Rectal smooth muscle tissue (tissue), 1 donor: ENCODE results near the gene KIAA0513.

ENCODE experiments used
- H3K27ac ChIP-seq: one replicate; pipeline ENCODE4 v1.7.0; 2013; ENCODE audit warnings: low read depth, low read length, inconsistent platforms
- H3K27me3 ChIP-seq: one replicate; pipeline ENCODE4 v1.7.0; 2013; ENCODE audit warnings: low read length; ENCODE audit not compliant: control insufficient read depth, insufficient read depth
- H3K36me3 ChIP-seq: one replicate; pipeline ENCODE4 v1.7.0; 2013; ENCODE audit warnings: low read length; ENCODE audit not compliant: control insufficient read depth, insufficient read depth
- H3K4me1 ChIP-seq: one replicate; pipeline ENCODE4 v1.7.0; 2013; ENCODE audit warnings: low read length; ENCODE audit not compliant: control insufficient read depth, insufficient read depth
- H3K4me3 ChIP-seq: one replicate; pipeline ENCODE4 v1.7.0; 2013; ENCODE audit warnings: low read length
- H3K9ac ChIP-seq: one replicate; pipeline ENCODE4 v1.7.0; 2013; ENCODE audit warnings: low read length

Gene KIAA0513, protein sequence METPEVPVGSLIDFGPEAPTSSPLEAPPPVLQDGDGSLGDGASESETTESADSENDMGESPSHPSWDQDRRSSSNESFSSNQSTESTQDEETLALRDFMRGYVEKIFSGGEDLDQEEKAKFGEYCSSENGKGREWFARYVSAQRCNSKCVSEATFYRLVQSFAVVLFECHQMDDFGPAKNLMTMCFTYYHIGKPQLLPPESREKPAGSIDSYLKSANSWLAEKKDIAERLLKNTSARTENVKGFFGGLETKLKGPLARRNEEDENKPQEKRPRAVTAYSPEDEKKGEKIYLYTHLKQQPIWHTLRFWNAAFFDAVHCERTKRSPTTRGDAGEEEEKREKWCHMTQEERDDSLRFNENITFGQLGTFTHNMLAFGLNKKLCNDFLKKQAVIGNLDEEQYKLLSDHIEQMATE

DNA sequence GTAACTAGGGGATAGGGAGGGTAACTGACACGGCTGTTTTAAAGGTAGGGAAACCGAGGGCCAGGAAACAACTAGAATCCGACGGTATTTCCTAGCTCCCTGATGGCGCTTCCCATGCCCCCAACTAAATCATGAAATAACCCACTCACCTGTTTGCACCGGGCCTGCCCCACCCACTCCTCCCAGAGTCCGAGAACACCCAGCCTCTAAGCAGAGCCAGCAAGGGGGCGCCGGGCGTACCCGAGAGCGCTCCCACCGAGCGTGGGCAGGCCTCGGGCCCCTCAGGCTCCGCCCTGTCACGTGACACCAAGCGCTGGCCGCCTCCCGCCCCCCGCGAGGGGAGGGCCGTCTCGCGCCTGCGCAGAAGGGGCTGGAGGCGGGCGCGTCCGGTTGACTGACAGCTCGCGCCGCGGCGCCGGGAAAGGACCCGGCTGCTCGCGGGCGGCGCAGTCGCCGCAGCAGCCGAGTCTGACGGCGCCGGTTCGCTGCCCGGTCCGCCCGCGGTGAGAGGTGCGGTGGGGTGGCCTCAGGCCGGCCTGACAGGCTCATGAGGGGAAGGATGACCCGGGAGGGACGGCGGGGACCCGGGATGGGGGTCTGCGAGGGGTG, at the start of gene KIAA0513:
TSS of gene KIAA0513 (plus strand) at position 447 of the 609 bp plus-strand sequence. CDS start 39,277 bp downstream, outside the sequence.
- peak within 1 kb of the TSS; percentile 90 for H3K27ac ChIP-seq
- peak within 1 kb of the TSS; percentile 90 for H3K4me3 ChIP-seq
- H3K4me1 ChIP-seq, result peaks cover 21% of the 10 kb centered on the region
- no peaks in the 10 kb centered on the region for H3K36me3 ChIP-seq
- no peaks in the 10 kb centered on the region for H3K27me3 ChIP-seq
- H3K9ac ChIP-seq, result peak within 1 kb of the TSS; percentile 94

DNA sequence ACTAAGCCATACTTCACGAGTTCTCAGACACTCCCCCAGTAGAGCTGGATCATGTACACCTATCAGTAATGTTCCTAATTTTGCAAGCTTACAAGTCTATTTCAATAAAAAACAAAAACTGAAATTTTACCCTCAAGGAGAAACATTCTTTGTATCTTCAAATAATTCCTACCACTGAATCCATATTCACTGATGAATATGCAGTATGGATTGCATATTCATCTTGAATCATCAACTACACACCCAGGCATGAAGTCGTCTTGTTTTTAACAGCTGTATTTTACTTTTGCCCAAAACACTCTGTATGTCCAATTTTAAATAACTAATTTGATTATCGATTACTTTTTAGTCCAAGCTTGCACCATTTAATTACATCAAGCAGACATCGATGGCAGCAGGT, 48.1 kb upstream of the KIAA0513 start:
- no peaks in the 10 kb centered on the region for H3K27me3 ChIP-seq
- H3K9ac ChIP-seq, result no peak overlapping the region
- H3K4me1 ChIP-seq, result peaks cover 12% of the 10 kb centered on the region
- peaks cover 32% of the 10 kb centered on the region for H3K36me3 ChIP-seq
- H3K27ac ChIP-seq, result no peak overlapping the region
- no peak overlapping the region for H3K4me3 ChIP-seq

DNA sequence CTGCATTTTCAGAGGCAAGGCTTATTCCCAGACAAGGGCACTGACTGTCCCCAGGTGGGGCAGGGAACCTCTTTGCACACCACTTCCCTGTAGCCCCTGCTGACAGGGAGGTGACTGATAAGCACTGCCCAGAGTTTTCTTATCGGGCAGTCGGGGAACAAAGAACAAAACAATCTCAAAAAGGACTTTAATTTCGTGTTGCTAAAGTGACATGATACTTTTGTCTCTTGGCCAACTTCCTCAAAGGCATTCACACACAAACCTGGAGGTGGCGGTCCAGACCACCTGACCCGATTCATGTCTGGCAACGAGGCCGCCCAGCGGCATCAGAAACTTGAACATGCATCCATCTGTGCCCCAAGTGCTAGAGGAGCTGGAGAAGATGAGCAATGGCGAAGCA, 45.2 kb upstream of the KIAA0513 start:
- peaks cover 17% of the 10 kb centered on the region for H3K36me3 ChIP-seq
- peaks cover 5% of the 10 kb centered on the region for H3K4me1 ChIP-seq
- H3K4me3 ChIP-seq, result no peak overlapping the region
- H3K27me3 ChIP-seq, result no peaks in the 10 kb centered on the region
- no peak overlapping the region for H3K27ac ChIP-seq
- no peak overlapping the region for H3K9ac ChIP-seq

DNA sequence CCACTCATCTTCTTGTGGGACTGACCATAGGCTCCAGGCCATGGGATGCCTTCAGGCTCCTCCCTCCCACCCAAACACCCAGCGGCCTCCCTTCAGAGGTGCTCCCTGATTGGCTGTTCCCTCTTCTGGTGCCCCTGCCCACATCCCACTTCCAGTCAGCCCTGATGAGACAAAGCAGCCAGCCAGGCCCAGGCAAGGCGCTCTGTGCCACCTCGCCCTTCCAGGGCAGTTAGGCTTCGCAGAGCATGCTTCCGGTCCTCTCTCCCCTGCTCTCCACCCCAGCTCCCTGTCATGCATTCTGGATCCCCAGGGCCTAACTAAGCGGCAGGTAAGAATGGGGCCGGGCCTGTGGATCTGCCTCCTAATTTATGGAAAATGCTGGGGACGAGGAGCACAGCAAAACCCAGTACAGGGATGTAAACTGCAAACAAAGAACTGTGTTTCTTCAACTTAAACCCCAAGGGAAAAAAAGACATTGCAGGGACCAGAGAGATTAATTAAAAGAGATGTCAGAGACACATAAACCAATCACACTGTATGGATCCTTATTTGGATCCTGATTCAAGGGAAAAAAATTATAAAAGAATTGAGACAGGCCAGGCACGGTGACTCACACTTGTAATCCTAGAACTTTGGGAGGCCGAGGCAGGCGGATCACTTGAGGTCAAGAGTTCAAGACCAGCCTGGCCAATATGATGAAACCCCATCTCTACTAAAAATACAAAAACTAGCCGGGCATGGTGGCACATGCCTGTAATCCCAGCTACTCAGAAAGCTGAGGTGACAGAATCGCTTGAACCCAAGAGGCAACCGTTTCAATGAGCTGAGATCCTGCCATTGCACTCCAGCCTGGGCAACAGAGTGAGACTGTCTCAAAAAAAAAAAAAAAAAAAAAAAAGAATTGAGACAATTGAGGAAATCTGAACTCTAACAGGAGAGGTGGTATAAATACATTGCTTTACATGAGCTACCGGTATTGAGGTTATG, 42.2 kb upstream of the KIAA0513 start:
- H3K27me3 ChIP-seq, result no peaks in the 10 kb centered on the region
- H3K36me3 ChIP-seq, result peaks cover 37% of the 10 kb centered on the region
- peaks cover 4% of the 10 kb centered on the region for H3K4me1 ChIP-seq
- no peak overlapping the region for H3K4me3 ChIP-seq
- peak overlapping the region; percentile 66 for H3K27ac ChIP-seq
- H3K9ac ChIP-seq, result no peak overlapping the region

DNA sequence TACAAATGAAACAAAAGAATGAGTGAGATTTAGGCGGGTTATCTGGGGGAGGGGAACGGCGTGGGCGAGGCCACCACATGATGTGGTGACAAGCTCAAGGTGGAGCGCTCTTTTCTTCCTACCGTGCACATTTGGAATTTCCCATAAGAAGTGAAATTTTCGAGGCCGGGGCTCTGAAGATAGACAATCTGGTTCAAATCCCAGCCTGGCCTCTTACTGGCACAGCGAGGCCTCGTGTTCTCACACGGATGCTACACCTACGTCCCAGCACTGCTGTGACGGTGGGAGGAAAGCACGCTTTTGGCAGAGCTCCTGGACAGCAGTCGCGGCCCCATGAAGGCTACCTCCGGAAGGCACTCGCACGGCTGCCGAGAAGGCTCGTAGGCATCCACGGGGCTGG, 41.5 kb upstream of the KIAA0513 start:
- H3K9ac ChIP-seq, result no peak overlapping the region
- no peaks in the 10 kb centered on the region for H3K27me3 ChIP-seq
- peaks cover 38% of the 10 kb centered on the region for H3K36me3 ChIP-seq
- no peak overlapping the region for H3K4me3 ChIP-seq
- H3K4me1 ChIP-seq, result peaks cover 4% of the 10 kb centered on the region
- peak overlapping the region; percentile 1 for H3K27ac ChIP-seq

DNA sequence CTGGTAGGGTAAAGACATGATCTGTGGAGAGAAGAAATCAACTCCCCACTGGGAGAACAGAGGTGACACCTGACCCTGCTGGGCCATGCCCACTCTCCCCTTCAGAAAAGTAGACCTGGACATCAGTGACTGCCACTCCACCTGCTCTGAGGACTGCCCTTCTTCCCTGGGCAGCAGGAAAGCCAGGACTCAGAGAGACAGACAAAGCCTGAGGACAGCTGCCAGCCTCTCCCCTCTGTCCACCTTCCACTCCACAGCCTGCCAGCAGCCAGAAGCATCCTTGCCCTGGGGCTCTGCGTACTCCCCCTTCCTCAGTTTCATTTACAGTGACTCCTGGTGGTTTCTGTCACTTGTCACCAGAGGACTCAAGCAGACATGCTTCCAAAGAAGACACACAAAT, 40.7 kb upstream of the KIAA0513 start:
- Histone ChIP-seq H3K27ac (peak overlapping the region; percentile 1), H3K36me3 (peaks cover 31% of the 10 kb centered on the region), H3K9ac (no peak overlapping the region), H3K27me3 (no peaks in the 10 kb centered on the region), H3K4me3 (no peak overlapping the region), H3K4me1 (peaks cover 4% of the 10 kb centered on the region)

DNA sequence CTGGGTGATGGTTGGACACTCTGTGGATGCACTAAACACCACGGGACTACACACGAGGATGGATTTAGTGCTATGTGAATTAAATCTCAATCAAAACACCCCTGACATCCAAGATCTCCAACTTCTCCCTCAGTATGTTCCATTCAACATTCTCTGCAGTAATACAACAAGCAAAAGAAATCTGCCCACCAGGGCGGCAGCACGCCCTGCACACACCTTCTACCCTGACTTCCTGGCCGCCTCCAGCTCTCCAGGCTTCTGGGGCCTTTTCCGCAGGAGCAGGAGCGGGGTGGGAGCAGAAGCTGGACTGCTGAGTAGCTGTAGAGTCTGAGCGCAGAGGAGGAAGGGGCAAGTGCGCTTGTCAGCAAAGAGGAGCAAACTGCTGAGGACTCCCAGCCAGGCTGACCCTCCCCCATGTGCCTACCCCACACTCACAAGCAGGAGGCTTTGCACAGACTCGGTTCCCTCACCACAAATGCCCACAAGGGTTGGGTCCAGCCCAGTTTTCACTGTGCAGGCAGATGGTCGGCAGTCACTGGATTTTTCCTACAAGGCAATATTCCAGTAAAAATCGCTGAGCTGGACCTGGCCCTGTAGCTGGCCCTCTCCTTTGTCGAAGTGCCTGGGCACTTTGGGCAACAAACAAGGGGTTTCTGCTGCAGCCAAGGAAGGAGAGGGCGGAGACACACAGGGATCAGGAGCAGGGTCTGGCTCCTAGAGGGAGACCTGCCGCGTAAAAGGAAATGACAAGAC, 39.1 kb upstream of the KIAA0513 start:
- Histone ChIP-seq H3K4me3 (no peak overlapping the region), H3K27me3 (no peaks in the 10 kb centered on the region), H3K36me3 (peaks cover 31% of the 10 kb centered on the region), H3K9ac (no peak overlapping the region), H3K27ac (no peak overlapping the region), H3K4me1 (peaks cover 4% of the 10 kb centered on the region)

DNA sequence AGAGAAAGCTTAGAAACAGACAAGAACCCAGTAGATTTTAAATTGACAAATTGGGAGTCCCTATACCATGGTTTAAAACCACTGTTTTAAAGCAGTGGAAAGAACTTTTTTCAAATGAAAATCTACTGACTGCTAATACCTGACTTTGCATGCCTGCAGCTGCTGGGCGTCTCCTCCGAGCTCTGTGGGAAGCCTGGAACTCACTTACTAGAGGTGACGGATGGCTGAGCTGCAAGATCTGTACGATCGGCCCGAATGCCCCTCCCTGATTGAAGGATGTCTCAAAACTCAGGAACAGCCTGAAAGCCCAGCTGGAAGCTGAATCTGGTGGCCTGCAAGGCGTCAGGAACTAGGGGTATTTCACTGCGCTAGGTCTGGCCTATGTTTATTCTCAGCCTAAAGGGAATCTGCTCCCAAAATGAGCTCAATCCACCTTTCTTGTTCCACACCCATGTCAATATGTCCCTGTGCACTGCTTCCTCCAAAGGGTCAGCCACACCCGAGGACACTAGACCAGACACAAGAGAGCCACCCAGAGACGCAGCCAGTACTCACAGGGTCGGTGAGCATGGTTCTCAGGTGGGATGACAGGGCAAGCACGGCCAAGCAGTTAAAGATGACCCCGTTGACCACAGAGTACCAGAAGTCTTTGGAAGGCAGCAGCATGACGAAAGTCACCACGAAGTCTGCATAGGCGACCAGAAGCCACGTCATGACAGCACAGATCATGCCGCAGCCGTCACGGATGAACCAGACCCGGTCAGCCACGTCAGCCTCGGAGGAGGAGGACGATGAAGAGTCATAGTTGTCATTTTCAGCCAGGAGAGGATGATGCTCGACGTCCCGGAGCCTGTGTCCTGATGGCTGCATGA, 37.6 kb upstream of the KIAA0513 start:
- Histone ChIP-seq H3K27ac (no peak overlapping the region), H3K27me3 (no peaks in the 10 kb centered on the region), H3K9ac (no peak overlapping the region), H3K36me3 (peaks cover 40% of the 10 kb centered on the region), H3K4me3 (no peak overlapping the region), H3K4me1 (peaks cover 14% of the 10 kb centered on the region)

DNA sequence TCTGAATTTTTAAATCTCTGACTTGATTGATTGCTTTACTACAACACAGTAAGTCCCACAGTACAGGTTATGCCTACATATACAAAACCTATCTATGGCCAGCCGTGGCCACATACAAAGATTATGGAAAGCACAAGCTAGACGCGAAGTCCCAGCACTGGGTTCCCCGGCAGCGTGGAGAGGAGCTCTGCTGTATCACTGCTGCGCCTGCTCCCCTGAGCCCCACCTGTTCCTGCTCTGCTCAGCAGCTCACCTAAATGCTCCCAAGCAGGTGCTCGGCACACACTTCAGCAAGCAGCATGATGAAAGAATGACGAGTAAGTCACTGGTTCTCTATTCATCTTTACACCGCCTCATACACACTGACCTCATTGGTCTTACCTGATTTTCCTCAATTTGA, 36.8 kb upstream of the KIAA0513 start:
- H3K36me3 ChIP-seq, result peaks cover 44% of the 10 kb centered on the region
- peaks cover 17% of the 10 kb centered on the region for H3K4me1 ChIP-seq
- H3K27ac ChIP-seq, result no peak overlapping the region
- no peak overlapping the region for H3K4me3 ChIP-seq
- H3K27me3 ChIP-seq, result no peaks in the 10 kb centered on the region
- no peak overlapping the region for H3K9ac ChIP-seq

DNA sequence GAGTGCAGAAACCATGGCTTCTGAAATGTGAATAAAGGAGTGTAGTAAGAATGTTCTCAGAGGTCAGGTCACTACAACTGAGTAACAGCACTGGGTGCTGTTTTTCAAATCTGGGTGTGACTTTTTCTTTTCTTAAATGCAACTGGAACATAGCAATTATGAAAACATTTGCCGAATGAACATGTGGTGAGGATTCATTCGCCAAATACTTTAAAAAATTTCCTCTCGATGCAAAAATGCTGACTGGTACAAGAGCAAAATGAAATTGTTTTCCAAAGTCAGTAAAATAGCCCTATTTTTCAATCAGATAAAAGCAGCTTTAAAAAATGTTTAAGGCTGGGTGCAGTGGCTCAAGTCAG, 34.9 kb upstream of the KIAA0513 start:
- Histone ChIP-seq H3K27ac (no peak overlapping the region), H3K9ac (no peak overlapping the region), H3K4me3 (no peak overlapping the region), H3K27me3 (no peaks in the 10 kb centered on the region), H3K36me3 (peaks cover 33% of the 10 kb centered on the region), H3K4me1 (peaks cover 17% of the 10 kb centered on the region)

DNA sequence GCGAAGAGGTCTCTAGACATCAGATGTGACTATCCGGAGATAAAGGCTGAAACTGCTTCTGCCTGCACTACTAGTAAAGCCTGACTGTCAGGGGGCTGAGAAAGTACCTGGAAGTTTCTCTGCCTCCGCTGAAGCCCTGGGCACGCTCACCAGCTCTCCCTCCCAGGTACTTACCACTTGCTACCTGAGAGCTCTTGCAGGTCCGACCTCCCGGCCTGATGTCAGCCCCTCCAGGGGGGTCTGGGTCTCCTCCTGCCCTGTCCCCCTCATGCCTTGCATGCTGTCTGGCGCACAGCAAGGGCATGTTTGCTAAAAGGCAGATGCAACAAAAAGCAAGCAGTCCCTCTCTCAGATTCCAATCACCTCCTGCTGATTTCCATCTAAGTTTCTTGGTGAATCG, 33.7 kb upstream of the KIAA0513 start:
- Histone ChIP-seq H3K4me3 (no peak overlapping the region), H3K36me3 (peaks cover 23% of the 10 kb centered on the region), H3K4me1 (peaks cover 22% of the 10 kb centered on the region), H3K27me3 (no peaks in the 10 kb centered on the region), H3K9ac (no peak overlapping the region), H3K27ac (peak overlapping the region; percentile 87)
